Left kidney (tissue), 2 donors: Measurements from ENCODE around the gene PPP1R9B. TPM values are rescaled to one million over a fixed set of nuclear protein-coding genes. Genes with fewer than 3 reads are reported as not detected.

Source experiments
- DNase-seq: peaks from one replicate; pipeline ENCODE4 v3.0.0-alpha.2; 2013
- polyA plus RNA-seq: library from polyadenylated mRNA; unstranded; fragments of 120-200 nt; gene quantifications from one replicate; pipeline ENCODE4 v1.2.1, GENCODE V29; 2013; ENCODE audit not compliant: insufficient read length

The PPP1R9B gene
- polyA plus RNA-seq, 1 donor, result 45.1 TPM

DNA sequence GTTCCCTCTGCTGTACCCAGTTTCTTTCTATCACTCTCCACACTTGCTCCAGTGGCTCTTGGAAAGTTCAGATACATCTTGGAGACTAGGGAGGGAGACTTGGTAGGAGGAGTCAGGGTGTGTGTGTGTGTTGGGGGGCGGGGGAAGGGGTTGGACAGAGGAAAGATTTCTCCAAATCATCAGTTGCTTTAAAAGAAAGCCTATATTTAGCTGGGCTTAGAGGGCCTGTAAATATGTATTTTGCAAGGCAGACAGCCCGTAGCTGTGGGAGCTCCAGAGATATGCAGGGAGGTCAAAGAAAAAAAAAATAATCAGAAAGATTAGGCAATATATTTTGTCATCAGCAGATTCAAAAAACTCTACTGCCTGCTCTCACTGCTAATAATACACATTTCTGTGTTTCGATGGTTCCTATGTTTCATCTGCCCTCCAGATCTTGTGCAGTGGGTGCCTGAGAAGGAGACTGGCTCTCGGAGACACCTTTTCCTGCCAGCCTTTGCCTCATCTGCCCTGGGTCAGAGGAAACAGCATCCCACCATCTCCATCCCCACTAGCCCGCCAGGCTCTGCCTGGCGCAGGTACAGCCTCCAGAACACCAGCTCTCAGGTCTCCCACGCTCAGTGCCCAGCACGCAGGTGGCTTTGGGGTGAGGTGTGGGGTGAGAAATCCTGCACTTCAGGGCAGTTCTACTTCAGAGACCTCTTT is 4.8 kb upstream of the PPP1R9B start:
- no peak for DNase-seq

DNA sequence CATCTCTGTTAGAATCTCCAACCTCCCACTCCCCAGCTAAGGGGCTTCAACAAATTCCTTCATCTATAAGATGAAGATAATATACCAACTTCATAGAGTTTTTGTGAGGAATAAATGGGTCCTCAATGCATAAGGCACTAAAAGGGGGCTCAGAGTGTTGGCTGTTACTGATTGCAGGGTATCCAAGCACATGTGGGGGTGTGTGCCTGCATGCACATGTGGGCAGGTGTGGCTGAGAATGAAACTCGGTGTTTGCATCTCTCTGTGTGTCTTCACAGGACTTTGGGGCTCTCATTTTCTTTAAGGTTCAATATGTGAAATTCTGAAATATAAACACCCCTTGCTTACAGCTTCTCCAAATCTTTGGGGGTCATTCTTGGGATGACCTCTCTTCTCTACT is 4.1 kb upstream of the PPP1R9B start:
- DNase-seq, result no peak

DNA sequence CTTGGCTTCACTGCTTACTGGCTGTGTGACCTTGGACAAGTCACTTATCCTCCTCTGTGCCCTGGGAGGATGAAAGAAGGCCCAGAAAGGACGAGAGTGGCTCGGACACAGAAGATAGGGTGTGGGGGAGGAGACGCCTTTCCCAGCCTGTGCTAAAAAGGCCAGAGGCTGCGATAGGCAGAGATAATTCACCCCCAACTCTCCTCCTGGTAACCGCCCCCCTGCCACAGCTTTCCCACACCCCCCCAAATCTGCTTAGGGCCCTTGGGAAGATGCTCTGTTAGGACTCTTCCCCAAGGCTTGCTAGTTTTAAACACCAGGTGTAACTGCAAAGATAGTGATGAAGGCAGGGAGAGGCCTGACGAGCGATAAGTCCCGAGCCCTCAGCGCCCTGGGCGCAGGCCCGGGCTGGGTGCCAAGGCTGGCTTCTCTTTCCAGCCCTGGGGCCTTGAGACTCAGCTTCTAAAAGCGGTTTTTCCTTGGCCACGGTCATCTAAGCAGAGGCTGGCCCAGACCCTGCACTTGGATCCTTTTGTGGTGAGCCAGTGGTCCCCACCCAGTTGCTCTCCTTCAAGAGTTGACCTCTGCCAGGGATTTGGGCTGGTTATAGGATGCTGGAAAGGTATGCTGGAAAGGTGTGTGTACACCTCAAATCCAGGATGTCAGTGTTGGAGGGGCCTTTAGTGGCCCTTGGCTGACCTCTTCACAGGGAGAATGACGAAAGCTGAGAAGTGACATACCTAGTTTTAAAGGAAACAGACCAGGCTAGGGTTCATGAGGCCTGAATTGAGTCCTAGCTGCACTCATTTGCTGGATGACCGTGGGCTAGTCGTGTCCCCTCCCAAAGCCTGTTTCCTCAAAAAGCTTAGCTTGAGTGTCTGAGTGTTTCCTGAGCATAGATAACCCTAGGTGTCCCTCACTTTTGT is 3.4 kb upstream of the PPP1R9B start:
- DNase-seq, result no peak

DNA sequence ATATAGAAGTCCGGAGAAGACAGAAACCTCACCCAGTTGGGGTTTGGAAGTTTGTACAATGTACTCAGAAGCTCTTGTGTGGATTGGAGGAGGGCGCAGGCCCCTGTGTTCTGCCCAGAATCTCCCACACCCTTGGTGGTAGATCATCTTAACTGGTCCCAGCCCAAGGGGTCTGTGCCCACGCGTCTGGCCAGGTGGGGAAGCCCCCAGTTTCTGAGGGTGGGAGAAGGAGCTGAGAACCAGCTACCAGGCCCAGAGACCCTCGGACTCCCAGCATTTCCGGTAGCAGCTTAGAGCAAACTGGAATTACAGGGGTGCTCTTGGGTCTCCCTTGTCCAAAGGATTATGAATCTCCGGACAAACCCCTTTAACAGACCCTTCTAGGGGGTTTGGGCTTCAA is 2.3 kb upstream of the PPP1R9B start:
- no peak for DNase-seq

DNA sequence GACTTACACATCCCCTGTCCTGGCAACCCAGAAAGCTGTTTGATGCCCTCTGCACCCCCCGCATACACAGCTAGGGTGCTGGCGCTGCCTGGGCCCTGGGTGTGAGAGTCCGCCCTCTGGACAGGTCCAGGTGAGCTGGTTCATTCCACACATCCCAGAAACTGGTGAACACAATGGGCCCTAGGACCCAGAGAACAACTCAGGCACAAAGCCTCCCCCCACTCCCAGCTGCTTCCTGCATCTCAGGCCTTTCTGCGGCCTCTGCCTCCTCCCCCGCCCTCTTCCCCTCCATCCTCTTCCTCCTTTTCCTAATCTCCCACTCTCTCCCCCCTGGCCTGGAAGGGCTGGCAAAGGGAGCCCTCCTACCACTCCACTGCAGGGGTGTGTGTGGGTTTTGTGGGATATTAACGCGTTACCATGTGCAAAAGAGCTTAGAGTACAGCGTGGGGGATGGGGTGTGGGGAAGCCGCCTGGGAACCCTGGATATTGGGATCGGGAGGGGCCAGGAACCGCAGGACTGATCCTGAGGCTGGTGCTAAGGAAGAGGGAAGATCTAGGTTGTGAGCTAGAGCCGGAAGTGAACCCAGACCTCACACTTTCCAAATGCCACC is 1.6 kb upstream of the PPP1R9B start:
- DNase-seq, result peak; percentile 89

DNA sequence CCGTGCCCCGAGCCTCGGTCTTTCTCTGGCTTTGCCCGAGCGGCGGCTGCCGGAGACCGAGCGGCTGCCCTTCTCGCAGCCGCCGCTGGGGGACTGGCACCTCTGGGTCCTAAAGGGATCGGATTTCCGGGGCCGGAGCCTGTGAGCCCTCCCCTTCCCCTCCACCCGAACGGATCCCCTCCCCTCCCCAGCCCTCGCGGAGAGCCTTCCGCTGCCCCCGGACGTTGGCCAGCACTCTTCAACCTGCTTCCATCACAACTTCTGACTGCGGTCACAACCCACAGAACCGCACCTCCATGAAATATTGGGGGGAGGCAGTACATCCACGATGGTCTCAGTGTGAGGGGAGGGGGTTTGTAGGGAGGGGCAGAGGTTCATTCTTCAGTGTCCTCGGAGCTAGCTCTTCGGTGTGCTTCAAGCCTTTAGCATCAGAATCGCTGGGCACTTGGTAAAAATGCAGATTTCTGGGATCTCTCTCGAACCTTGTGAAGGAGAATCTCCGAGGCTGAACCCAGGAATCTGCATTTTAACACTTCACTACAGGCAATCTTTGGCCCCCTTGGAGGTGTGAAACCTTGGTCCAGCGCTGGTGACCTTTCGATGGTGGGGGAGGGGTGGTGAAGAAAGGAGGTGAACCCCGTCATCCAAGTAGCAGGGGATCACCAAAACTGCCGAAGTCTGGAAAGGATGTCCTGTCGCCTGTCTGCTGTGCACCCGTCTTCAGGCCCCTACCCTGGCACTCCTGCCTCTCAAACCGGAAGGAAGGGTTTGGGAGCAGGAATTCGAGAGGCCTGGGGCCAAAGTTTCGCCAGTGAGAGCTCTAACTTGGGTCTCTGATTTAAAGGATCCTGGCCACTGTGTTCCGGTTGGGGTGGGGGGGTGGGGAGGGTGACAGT is 812 bp upstream of the PPP1R9B start:
- DNase-seq, result peak; percentile 89

DNA sequence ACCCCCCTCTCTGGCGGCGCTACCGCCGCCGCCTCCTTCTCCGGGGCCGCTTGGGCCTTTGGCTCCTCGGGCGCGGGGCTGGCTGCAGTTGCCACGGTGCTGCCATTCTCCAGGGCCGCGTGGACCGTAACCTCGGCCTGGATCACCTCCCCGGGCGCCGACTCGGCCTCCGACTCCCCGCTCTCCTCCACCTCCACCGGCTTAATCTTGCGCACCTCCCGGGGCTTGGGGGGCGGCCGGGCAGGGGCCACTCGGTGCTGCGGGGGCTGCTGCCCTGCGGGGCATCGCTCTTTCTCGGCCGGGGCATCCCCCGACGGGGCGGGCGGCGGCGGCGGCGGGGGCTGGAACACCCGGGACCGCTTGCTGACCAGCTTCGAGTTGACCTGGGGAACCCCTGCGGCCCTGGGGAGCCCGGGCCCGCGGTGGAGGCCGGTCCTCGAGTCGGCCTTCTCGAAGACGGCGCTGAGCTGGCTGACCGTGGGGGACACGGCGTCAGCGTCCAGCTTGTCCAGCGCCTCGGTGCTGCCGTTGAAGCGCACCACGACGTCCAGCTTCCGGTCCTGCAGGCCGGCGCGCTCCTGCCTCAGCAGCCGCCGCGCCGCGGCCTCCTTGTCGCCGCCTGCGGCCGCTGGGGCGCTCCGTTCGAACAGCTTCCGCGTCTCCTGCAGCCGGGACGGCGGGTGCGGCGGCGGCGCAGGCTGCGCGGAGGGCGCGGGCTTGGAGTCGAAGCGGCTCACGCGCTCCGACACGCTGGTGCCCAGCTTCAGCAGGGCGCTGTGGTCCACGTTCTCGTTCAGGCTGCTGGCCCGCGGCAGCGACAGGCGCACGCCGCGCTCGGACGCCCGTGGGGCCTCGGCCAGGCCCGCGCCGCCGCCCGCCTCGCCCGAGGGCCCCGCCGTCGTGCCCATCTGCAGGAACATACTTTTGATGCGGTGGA is 792 bp downstream of the PPP1R9B start:
- DNase-seq, result no peak

DNA sequence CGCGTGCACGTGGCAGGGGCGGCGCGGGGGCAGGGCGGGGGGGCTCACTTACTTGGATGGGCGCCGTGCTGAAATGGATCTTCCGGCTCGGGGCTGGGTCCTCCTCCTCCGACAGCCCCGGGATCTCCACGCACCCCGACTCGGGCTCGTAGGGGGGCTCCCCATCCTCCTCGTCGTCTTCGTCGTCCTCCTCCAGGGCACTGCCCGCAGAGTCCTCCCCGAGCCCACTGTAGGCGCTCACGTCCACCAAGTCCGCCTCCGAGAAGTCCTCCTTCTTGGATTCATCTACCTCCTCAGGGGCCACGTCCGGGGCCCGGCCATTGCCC is 1.4 kb downstream of the PPP1R9B start:
- no peak for DNase-seq

DNA sequence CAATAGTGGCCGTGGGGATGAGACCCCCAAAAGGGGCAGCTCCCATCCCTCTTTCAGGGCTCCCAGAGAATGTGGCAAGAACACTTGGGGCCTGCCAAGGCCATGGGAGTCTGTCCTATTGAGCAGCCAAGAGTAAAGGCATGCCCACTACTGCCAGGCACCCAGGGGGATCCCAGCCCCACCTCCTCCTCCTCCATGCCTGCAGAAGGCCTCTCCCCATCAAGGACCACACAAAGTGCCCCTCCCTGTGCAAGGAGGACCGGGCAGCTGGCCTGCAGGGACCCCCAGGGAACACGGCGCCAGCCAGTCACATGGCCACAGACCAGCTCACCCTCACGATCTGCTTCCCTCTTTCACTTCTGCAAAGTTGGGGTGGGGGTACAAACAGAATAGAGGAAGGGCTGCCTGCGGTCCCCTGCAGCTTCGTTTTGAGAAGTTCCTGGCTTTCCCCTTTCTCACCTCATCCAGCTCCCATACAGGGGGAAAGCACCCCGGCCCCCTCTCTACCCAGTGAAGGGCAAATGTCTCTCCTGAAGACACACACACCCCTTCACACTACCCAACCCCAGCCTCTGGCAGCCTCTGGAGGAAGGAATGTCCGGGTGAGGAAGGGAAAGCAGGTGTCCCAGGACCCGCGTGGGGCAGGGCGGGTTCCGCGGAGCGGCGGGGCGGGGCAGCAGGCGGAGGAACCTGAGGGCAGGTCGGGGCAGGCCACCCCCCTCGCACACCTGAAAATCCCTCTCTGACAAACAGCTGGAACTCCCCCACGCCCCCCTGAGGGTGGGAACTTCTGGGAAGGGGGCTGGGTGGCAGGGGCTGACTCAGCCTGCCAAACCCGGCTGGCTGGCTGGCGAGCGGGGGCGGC is 2.0 kb downstream of the PPP1R9B start:
- no peak for DNase-seq

DNA sequence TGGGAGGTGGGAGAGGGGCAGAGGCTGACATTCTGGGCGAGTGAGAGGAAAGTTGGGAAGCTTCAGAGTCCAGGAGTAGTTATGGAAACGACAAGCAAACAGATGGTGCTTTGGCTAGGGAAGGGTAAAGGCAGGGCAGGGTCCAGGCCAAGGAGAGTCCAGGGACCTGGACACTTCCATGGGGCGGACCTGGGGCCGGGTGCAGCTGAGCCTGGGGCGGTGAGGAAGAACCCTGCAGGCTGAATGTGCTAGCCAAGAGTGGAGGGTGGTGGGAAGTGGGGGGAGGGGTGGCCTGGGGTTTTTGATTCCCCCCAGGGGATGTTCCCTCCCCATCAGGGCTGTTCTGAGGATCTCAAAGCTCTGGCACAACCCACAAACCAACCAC is 2.6 kb downstream of the PPP1R9B start:
- DNase-seq, result no peak

DNA sequence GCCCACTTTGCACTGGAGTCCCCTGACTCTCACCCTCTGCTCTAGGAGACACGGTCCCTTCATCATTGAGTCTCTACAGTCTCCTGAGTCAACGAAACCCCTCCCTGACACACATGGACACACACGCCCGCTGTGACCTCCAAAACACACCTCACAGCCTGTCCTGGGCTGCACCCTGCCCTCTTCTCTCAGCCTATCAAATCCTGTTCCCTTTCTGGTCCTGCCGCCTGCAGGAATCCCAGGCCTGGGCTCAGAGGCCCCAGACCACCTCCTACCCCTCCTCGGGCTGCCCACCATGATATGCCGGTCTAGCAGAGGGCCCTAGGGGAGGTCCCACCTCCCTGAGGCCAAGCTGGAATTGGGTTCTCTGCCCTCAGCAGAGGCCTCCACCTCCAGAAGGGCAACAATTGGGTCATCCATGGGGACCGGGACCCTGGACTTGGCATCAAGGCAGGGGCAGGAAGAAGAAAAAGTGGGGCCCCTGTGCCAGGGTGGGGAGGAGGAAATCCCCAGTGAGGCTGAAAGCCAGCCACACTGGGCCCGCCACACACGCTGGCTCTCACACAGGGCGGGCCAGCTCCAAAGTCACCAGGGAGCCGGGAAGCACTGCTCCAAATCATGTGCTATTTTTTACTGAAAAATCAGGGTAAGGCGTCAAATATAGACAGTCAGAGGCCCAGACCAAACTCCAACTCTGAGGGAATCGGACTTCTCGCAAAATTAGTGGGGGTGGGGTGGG is 3.4 kb downstream of the PPP1R9B start:
- DNase-seq, result no peak

DNA sequence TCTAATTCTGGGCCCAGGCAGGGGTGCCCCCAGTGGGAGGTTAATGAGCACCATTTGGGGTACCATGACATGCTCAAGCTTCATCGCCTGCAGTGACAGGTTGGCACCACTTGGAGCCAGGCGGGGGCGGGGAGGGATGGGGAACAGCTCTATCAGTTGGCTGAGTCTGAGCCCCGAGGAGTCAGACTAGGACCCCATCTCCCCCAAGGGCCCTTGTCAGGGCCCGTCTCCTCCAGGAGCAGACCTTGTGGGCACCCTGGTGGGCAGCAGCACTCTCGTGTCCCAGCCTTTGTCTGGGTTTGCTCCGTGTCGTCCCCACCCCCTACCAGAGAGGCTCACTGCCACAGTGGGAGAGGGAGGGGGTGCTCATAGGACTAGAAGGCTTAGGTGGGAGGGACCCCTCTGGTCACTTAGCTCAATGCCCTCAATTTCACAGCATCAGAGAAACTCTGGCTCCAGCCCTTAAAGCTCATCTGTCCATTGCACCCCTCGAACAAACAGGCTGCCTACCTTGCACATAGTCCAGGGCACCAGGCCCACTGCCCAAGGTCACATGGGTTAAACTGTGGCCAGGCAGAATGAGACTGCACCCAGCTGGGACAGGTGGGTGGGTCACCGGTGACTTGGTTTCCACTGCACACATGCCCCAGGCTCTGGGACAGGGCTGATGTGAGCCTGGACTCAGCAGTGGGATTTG is 4.1 kb downstream of the PPP1R9B start:
- DNase-seq, result no peak

DNA sequence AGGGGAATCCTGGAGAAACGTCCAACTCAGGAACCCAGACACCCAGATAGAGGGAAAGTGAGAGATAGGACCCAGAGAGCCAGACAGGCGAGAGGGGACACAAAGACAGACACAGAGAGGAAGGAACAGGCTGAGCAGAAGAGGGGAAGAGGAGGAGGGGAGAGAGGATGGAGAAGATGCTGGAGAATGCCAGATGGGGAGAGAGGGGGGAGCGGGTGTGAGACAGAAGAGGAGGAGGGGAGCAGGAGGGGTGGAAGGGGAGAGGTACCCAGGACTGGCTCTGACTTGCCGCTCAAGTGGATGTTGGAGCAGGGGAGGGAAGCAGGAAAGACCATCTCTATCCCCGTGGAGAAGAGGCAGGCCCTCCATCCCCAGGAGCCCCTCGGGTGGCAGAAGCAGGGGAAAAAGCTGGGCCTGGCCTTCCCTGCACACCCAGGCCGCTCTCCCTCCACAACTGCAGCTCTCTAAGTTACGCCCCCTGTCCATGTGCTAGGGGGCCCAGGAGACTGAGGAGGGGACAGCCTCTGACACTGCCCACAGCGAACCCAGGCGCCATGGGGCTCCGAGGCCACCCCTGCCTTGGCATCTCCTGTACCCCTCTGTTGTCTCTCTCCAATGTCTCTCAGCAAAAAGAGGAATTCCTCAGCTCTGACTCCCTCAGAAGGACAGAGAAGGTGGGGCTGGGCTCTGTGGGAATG is 4.8 kb downstream of the PPP1R9B start:
- no peak for DNase-seq

DNA sequence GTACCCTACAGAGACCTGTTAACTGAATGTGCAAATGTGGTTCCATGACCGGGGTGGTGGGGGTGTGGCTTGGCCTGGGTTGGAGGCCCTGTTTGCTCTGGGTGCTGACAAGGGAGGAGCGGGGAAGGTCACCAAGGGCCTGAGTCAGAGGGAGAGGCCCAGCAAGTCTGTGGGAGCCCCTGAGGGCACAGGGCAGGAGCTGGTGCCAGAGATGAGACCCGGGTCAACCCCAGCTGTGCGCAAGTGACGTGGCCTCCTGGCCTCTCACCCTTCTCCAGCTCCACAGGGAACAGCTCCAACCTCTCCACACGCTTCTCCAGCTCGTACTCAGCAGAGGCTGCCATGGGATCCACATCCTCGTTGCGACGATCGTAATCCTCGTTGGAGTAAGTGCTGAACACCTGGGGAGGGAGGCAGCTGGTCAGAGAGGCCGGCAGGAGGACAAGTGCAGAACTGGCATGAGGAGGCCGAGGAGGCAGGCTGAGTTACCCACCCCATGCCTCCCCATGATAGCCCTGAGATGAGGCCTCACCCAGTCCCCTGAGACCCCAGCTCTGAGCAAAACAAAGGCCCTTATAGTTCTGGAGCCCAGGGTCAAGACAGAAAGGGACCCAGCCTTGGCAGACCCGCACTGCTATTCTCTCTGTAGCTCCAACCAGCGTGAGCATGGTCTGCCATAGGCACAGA is 5.5 kb downstream of the PPP1R9B start:
- DNase-seq, result no peak

DNA sequence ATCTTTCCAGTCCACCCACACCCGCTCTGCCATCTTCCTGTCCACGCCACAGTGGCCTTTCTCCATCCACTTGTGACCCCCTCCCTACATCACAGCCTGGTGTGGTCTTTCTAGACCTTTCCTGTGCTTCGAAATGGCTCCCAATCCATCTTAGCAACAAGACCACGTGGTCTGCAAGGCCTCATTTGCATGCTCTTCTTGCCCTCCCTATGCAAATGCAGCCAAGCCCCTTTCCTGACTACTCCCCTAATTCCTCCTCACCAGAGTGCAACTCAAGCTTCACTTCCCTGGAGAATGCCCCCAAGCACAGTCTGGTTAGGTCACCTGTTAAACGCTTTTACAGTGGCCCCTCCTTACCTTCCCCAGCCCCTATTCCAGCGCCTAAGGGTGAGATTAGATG is 6.1 kb downstream of the PPP1R9B start:
- no peak for DNase-seq

DNA sequence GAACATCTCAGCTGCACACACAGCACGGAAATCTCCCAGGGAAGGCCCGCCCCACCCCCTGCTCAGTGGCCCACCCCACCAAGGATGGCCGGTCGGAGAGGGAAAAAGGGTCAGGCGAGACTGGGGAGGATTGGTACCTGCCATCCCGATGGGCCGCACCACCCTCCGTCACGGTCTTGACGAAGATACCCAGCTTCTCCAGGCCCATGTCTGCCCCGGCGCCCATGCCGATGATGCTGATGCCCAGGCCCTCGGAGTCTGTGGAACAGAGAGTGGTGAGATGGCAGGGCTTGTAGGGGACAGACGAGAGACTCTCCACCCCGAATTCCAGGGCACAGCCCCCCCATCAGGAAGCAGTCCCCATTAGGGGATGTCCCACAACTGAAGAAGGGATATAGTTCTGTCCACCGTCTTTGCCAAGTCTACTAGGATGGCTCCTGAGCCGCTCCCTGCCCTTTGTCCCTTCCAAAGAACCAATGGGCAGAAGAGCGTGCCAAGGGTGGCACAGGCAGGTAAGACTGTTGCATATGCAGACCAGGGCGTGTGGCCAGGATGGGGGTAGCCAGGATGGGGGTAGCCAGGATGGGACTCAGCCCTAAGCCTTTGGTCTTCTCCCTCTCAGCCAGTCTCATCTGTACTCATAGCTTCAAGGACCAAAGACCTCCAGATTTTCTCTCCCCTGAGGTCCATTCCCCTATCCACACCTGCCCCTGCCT is 6.9 kb downstream of the PPP1R9B start:
- DNase-seq, result no peak

DNA sequence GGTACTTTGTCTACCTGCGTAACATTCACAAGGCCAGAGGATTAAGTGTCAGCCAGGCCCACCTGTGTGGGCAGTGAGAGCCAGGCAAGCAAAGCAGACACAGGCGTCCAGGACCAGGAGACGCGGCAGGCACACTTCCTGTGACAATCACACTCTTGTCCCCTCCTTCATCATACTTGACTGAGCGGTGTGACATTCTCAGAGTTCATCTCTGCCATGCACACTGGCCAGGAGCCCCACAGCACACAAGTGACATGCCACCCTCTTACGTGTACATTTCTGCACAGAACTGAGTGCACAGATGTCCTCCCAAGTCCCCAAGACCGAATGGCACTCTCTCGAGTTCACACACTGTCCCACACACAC is 8.7 kb downstream of the PPP1R9B start:
- DNase-seq, result no peak
